GM12878 (cell line): ENCODE results near the gene FOXP1.

Source experiments
- CEBPB ChIP-seq, 2 experiments: fragments of 150-350 bp in 1 of 2; IDR thresholded peaks; 2 replicates each; pipeline ENCODE4 v1.6.1; 2012 to 2014; ENCODE audit warnings: low read depth in 2 of 2, low read length in 2 of 2, borderline replicate concordance in 1 of 2, inconsistent platforms in 1 of 2
- HDAC2 ChIP-seq: fragments of 200-600 bp; sonication (generic); IDR thresholded peaks from 2 replicates; pipeline ENCODE4 v1.6.1; 2017
- JUNB ChIP-seq: IDR thresholded peaks from 2 replicates; pipeline ENCODE4 v1.6.1; 2016; ENCODE audit warnings: antibody characterized with exemption, mild to moderate bottlenecking
- NFYB ChIP-seq: IDR thresholded peaks from 2 replicates; pipeline ENCODE4 v1.6.1; 2011; ENCODE audit warnings: low read depth, mild to moderate bottlenecking, low read length, improper control_type of control experiment, moderate library complexity; ENCODE audit not compliant: insufficient read depth
- POLR2AphosphoS5 ChIP-seq: IDR thresholded peaks from 2 replicates; pipeline ENCODE4 v1.6.1; 2011; ENCODE audit warnings: mild to moderate bottlenecking, low read length, inconsistent platforms
- RFX5 ChIP-seq: IDR thresholded peaks from 2 replicates; pipeline ENCODE4 v1.6.1; 2011; ENCODE audit warnings: low read depth, low read length, improper control_type of control experiment
- SMC3 ChIP-seq: IDR thresholded peaks from 2 replicates; pipeline ENCODE4 v1.6.1; 2011; ENCODE audit warnings: low read length, improper control_type of control experiment, borderline replicate concordance
- SRF ChIP-seq, 2 experiments: IDR thresholded peaks; 2 replicates each; pipeline ENCODE4 v1.6.1; 2011; ENCODE audit warnings: low read depth in 2 of 2, low read length in 2 of 2, mild to moderate bottlenecking in 1 of 2, moderate library complexity in 1 of 2
- ZNF24 ChIP-seq: fragments of 450-650 bp; IDR thresholded peaks from 2 replicates; pipeline ENCODE4 v1.6.1; 2017; ENCODE audit warnings: antibody characterized with exemption, mild to moderate bottlenecking
- ZSCAN29 ChIP-seq: fragments of 450-650 bp; IDR thresholded peaks from 2 replicates; pipeline ENCODE4 v1.6.1; 2017; ENCODE audit warnings: mild to moderate bottlenecking, moderate library complexity
- TF ChIP-seq, protein P1 (sequence below): fragments of 450-650 bp; formaldehyde crosslinking; IDR thresholded peaks from 2 replicates; pipeline ENCODE4 v1.4.0; 2020; ENCODE audit warnings: mild to moderate bottlenecking, moderate library complexity
- TF ChIP-seq, protein P2 (sequence below): fragments of 450-650 bp; IDR thresholded peaks from 2 replicates; pipeline ENCODE4 v1.6.1; 2017; ENCODE audit warnings: mild to moderate bottlenecking, moderate library complexity

DNA sequence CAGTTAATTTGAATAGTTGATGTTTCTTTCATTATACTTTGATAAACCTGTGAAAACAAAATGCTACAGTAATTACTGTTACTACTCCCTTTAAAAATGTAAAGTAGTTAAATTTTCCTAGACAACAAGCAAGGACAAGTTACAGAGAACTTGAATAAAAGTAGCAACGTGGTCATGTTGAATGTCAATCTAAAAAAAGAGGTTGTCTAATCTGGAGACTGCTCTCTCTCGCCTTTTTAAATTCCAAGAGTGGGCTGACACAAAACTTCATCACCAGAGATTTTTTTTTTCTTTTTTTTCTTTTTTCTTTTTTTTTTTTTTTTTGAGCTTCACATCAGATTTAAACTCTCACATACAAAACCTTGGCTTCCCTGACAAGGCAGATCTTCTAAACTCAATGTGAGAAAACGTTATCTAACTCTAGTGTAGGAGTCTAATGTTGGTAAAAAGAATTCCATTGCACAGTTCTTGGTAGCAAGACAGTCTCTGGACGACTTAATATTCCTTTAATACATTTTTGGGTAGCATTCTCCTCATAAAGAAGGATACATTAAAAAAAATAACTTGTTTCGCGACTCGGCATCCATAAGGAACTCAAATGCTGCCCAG is 4.1 kb downstream of the FOXP1 start:
- TF ChIP-seq SMC3 = no peak
- no peak for TF ChIP-seq HDAC2
- TF ChIP-seq ZNF24 = no peak
- TF ChIP-seq CEBPB (IDR thresholded peaks at IDR 0.05; ENCODE audit: borderline replicate concordance in 1 of 2, low read depth in 2 of 2, low read length in 2 of 2) = no peak
- no peak for TF ChIP-seq RFX5
- TF ChIP-seq ZSCAN29 = no peak
- TF ChIP-seq, protein P1, sequence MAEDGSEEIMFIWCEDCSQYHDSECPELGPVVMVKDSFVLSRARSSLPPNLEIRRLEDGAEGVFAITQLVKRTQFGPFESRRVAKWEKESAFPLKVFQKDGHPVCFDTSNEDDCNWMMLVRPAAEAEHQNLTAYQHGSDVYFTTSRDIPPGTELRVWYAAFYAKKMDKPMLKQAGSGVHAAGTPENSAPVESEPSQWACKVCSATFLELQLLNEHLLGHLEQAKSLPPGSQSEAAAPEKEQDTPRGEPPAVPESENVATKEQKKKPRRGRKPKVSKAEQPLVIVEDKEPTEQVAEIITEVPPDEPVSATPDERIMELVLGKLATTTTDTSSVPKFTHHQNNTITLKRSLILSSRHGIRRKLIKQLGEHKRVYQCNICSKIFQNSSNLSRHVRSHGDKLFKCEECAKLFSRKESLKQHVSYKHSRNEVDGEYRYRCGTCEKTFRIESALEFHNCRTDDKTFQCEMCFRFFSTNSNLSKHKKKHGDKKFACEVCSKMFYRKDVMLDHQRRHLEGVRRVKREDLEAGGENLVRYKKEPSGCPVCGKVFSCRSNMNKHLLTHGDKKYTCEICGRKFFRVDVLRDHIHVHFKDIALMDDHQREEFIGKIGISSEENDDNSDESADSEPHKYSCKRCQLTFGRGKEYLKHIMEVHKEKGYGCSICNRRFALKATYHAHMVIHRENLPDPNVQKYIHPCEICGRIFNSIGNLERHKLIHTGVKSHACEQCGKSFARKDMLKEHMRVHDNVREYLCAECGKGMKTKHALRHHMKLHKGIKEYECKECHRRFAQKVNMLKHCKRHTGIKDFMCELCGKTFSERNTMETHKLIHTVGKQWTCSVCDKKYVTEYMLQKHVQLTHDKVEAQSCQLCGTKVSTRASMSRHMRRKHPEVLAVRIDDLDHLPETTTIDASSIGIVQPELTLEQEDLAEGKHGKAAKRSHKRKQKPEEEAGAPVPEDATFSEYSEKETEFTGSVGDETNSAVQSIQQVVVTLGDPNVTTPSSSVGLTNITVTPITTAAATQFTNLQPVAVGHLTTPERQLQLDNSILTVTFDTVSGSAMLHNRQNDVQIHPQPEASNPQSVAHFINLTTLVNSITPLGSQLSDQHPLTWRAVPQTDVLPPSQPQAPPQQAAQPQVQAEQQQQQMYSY (CRISPR knock-in tag) = no peak
- no peak for TF ChIP-seq SRF (IDR thresholded peaks at IDR 0.05; ENCODE audit: low read depth in 2 of 2, low read length in 2 of 2)
- TF ChIP-seq NFYB = no peak
- TF ChIP-seq, protein P2, sequence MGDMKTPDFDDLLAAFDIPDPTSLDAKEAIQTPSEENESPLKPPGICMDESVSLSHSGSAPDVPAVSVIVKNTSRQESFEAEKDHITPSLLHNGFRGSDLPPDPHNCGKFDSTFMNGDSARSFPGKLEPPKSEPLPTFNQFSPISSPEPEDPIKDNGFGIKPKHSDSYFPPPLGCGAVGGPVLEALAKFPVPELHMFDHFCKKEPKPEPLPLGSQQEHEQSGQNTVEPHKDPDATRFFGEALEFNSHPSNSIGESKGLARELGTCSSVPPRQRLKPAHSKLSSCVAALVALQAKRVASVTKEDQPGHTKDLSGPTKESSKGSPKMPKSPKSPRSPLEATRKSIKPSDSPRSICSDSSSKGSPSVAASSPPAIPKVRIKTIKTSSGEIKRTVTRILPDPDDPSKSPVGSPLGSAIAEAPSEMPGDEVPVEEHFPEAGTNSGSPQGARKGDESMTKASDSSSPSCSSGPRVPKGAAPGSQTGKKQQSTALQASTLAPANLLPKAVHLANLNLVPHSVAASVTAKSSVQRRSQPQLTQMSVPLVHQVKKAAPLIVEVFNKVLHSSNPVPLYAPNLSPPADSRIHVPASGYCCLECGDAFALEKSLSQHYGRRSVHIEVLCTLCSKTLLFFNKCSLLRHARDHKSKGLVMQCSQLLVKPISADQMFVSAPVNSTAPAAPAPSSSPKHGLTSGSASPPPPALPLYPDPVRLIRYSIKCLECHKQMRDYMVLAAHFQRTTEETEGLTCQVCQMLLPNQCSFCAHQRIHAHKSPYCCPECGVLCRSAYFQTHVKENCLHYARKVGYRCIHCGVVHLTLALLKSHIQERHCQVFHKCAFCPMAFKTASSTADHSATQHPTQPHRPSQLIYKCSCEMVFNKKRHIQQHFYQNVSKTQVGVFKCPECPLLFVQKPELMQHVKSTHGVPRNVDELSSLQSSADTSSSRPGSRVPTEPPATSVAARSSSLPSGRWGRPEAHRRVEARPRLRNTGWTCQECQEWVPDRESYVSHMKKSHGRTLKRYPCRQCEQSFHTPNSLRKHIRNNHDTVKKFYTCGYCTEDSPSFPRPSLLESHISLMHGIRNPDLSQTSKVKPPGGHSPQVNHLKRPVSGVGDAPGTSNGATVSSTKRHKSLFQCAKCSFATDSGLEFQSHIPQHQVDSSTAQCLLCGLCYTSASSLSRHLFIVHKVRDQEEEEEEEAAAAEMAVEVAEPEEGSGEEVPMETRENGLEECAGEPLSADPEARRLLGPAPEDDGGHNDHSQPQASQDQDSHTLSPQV = no peak
- TF ChIP-seq POLR2AphosphoS5 = no peak
- no peak for TF ChIP-seq JUNB
